Mesenchymal stem cell (in vitro differentiated cells and primary cell): Measurements from ENCODE around the gene CHCHD6.

ENCODE experiments used
- DNase-seq: peaks from one replicate; pipeline ENCODE4 v3.0.0-alpha.2; 2013
- H2AFZ ChIP-seq: one replicate; pipeline ENCODE4 v1.6.1; 2013; ENCODE audit warnings: low read depth, mild to moderate bottlenecking, control low read depth, inconsistent platforms, low read length, moderate library complexity
- H2AK5ac ChIP-seq: 2 replicates; pipeline ENCODE4 v1.6.1; 2013; ENCODE audit warnings: low read length, moderate library complexity, mild to moderate bottlenecking, inconsistent platforms; ENCODE audit not compliant: severe bottlenecking
- H2BK120ac ChIP-seq: one replicate; pipeline ENCODE4 v1.6.1; 2013; ENCODE audit warnings: low read depth, mild to moderate bottlenecking, inconsistent platforms, low read length, moderate library complexity
- H2BK12ac ChIP-seq, 2 experiments: one replicate each; pipeline ENCODE4 v1.6.1; 2013; ENCODE audit warnings: inconsistent platforms in 2 of 2, low read length in 2 of 2, mild to moderate bottlenecking in 2 of 2, moderate library complexity in 2 of 2, control low read depth in 1 of 2
- H2BK15ac ChIP-seq: one replicate; pipeline ENCODE4 v1.6.1; 2013; ENCODE audit warnings: mild to moderate bottlenecking, low read depth, inconsistent platforms; ENCODE audit not compliant: poor library complexity, severe bottlenecking
- H2BK5ac ChIP-seq: 2 replicates; pipeline ENCODE4 v1.6.1; 2013; ENCODE audit warnings: low read depth, mild to moderate bottlenecking, low read length, control low read depth, inconsistent platforms; ENCODE audit not compliant: poor library complexity, severe bottlenecking
- H3K14ac ChIP-seq, 2 experiments: one replicate each; pipeline ENCODE4 v1.6.1; 2013; ENCODE audit warnings: inconsistent platforms in 2 of 2, low read length in 2 of 2, control low read depth in 1 of 2, mild to moderate bottlenecking in 1 of 2, moderate library complexity in 1 of 2
- H3K18ac ChIP-seq, 2 experiments: one replicate each; pipeline ENCODE4 v1.6.1; 2013; ENCODE audit warnings: inconsistent platforms in 2 of 2, low read length in 2 of 2, control low read depth in 1 of 2, low read depth in 1 of 2, mild to moderate bottlenecking in 1 of 2
- H3K23ac ChIP-seq, 2 experiments: one replicate each; pipeline ENCODE4 v1.6.1; 2013; ENCODE audit warnings: inconsistent platforms in 2 of 2, low read length in 2 of 2, mild to moderate bottlenecking in 2 of 2, moderate library complexity in 2 of 2, control low read depth in 1 of 2
- H3K27ac ChIP-seq: 2 replicates; pipeline ENCODE4 v1.5.1; 2013; ENCODE audit warnings: mild to moderate bottlenecking, moderate library complexity, low read length, control low read depth, inconsistent platforms; ENCODE audit not compliant: poor library complexity, severe bottlenecking
- H3K27me3 ChIP-seq, 2 experiments: 2 replicates each; pipeline versions ENCODE4 v1.6.1 to v1.7.0; 2013; ENCODE audit warnings: low read length in 2 of 2, mild to moderate bottlenecking in 2 of 2, moderate library complexity in 2 of 2, control low read depth in 1 of 2, inconsistent platforms in 1 of 2; ENCODE audit not compliant: control insufficient read depth in 1 of 2, insufficient read depth in 1 of 2
- H3K36me3 ChIP-seq, 2 experiments: 2 replicates each; pipeline versions ENCODE4 v1.6.1 to v1.7.0; 2013; ENCODE audit warnings: low read length in 2 of 2, control low read depth in 1 of 2, inconsistent platforms in 1 of 2, low read depth in 1 of 2, mild to moderate bottlenecking in 1 of 2; ENCODE audit not compliant: insufficient read depth in 2 of 2, control insufficient read depth in 1 of 2
- H3K4ac ChIP-seq, 2 experiments: one replicate each; pipeline ENCODE4 v1.6.1; 2013; ENCODE audit warnings: inconsistent platforms in 2 of 2, low read length in 2 of 2, mild to moderate bottlenecking in 2 of 2, moderate library complexity in 2 of 2, control low read depth in 1 of 2, low read depth in 1 of 2
- H3K4me1 ChIP-seq: 2 replicates; pipeline ENCODE4 v1.6.1; 2013; ENCODE audit warnings: low read depth, low read length, control low read depth; ENCODE audit not compliant: control insufficient read depth, insufficient read depth
- H3K4me2 ChIP-seq: 2 replicates; pipeline ENCODE4 v1.6.1; 2013; ENCODE audit warnings: low read length, mild to moderate bottlenecking, inconsistent platforms; ENCODE audit not compliant: poor library complexity, severe bottlenecking
- H3K4me3 ChIP-seq, 2 experiments: 2 replicates each; pipeline versions ENCODE4 v1.5.1 to v1.7.0; 2013; ENCODE audit warnings: low read length in 2 of 2, mild to moderate bottlenecking in 2 of 2, control low read depth in 1 of 2, low read depth in 1 of 2; ENCODE audit not compliant: insufficient read depth in 1 of 2
- H3K79me1 ChIP-seq: replicated peaks from 2 replicates; pipeline ENCODE4 v1.6.1; 2013; ENCODE audit warnings: mild to moderate bottlenecking, control low read depth, low read length, inconsistent platforms; ENCODE audit not compliant: poor library complexity, severe bottlenecking
- H3K9ac ChIP-seq: 2 replicates; pipeline ENCODE4 v1.7.0; 2013; ENCODE audit warnings: mild to moderate bottlenecking, low read length, moderate library complexity
- H3K9me3 ChIP-seq: 2 replicates; pipeline ENCODE4 v1.7.0; 2013; ENCODE audit warnings: mild to moderate bottlenecking, low read length; ENCODE audit not compliant: control insufficient read depth
- H4K8ac ChIP-seq: one replicate; pipeline ENCODE4 v1.6.1; 2013; ENCODE audit warnings: inconsistent platforms, mild to moderate bottlenecking, low read length, moderate library complexity
- H4K91ac ChIP-seq: one replicate; pipeline ENCODE4 v1.6.1; 2013; ENCODE audit warnings: mild to moderate bottlenecking, low read length, inconsistent platforms
- WGBS: methylation state at CpG from one replicate; pipeline ENCODE4 v1.1.7; 2013; ENCODE audit warnings: mixed read lengths; 5-methylcytosine and 5-hydroxymethylcytosine counted together

The CHCHD6 gene

GRCh38 chr3:126932188-126932931 is 228.3 kb downstream of the CHCHD6 start:
- WGBS: 40% methylated on average over 13 of the region's 13 CpGs
- peak overlapping the region in 1 of 2 experiments; percentile 84 for H3K14ac ChIP-seq

DNA sequence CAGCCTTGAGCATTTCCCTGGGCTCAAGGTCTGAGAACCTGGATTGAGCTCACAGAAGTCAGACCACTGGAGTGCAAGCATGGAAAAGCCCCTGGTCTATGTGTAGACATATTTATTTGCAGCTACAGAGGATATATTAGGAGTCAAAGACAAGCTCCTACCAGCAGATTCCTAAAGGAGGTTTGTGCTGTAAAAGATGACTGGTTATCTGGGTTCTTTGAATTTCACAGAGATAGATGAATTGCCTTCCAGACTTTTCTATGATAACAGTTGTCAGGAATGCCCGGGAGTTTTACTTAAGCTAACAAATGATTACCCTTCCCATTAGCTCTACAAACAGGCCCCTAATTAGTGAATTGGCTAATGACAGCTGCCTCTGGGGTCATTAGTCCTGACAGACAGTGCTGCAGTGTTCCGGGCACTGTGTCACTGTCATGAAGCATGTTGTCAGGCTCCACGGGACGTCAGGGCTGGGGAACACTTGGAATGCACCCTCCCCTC is 230.0 kb downstream of the CHCHD6 start:
- no peak overlapping the region for H2BK5ac ChIP-seq
- no peak overlapping the region for H2BK15ac ChIP-seq
- H3K23ac ChIP-seq: no peak overlapping the region
- H3K4me3 ChIP-seq: no peak overlapping the region
- 4% methylated on average over 4 of the region's 4 CpGs for WGBS
- H3K4ac ChIP-seq: peak overlapping the region; percentile 59 to 71
- H3K4me1 ChIP-seq: peaks cover 24% of the 10 kb centered on the region
- H2BK120ac ChIP-seq: no peak overlapping the region
- H4K8ac ChIP-seq: no peak overlapping the region
- no peaks in the 10 kb centered on the region for H3K27me3 ChIP-seq
- H3K79me1 ChIP-seq: peaks cover 2% of the 10 kb centered on the region
- no peaks in the 10 kb centered on the region for H3K9me3 ChIP-seq
- H2AFZ ChIP-seq: no peak overlapping the region
- no peak overlapping the region for H2AK5ac ChIP-seq
- DNase-seq: peak; percentile 83
- H4K91ac ChIP-seq: no peak overlapping the region
- H3K27ac ChIP-seq: peak overlapping the region; percentile 62
- H3K14ac ChIP-seq: peak overlapping the region in 1 of 2 experiments; percentile 53
- H3K9ac ChIP-seq: no peak overlapping the region
- H2BK12ac ChIP-seq: peak overlapping the region in 1 of 2 experiments; percentile 87
- peaks cover 0 to 4% of the 10 kb centered on the region in 2 experiments for H3K36me3 ChIP-seq
- H3K18ac ChIP-seq: peak overlapping the region; percentile 61 to 88
- no peak overlapping the region for H3K4me2 ChIP-seq

More at GRCh38 chr3:126932188-126932931, 228.3 kb downstream of the CHCHD6 start:
- peak; percentile 89 for DNase-seq
- Histone ChIP-seq H2BK15ac (peak overlapping the region; percentile 78), H2BK5ac (no peak overlapping the region), H3K36me3 (peaks cover 0 to 4% of the 10 kb centered on the region in 2 experiments), H3K4me3 (no peak overlapping the region), H3K9ac (no peak overlapping the region), H3K4me2 (no peak overlapping the region), H2AK5ac (peak overlapping the region; percentile 21), H3K4ac (peak overlapping the region; percentile 88 to 99), H3K27me3 (no peaks in the 10 kb centered on the region), H2AFZ (no peak overlapping the region), H3K27ac (no peak overlapping the region), H3K4me1 (peaks cover 27% of the 10 kb centered on the region), H3K23ac (peak overlapping the region in 1 of 2 experiments; percentile 66), H4K8ac (peak overlapping the region; percentile 99), H3K18ac (peak overlapping the region; percentile 95 to 100), H4K91ac (peak overlapping the region; percentile 99), H3K9me3 (no peaks in the 10 kb centered on the region), H2BK120ac (peak overlapping the region; percentile 86), H2BK12ac (peak overlapping the region; percentile 78 to 96), H3K79me1 (peaks cover 6% of the 10 kb centered on the region)

- H3K27ac ChIP-seq: no peak overlapping the region
- H3K4me2 ChIP-seq: no peak overlapping the region
- H3K9ac ChIP-seq: no peak overlapping the region
- peaks cover 2% of the 10 kb centered on the region for H3K79me1 ChIP-seq
- H3K27me3 ChIP-seq: no peaks in the 10 kb centered on the region
- DNase-seq: no peak
- 97% methylated on average over 8 of the region's 8 CpGs for WGBS
- H3K23ac ChIP-seq: no peak overlapping the region
- no peak overlapping the region for H3K14ac ChIP-seq
- no peak overlapping the region for H2AFZ ChIP-seq
- no peak overlapping the region for H2BK5ac ChIP-seq
- no peaks in the 10 kb centered on the region for H3K9me3 ChIP-seq
- no peak overlapping the region for H2AK5ac ChIP-seq
- H3K36me3 ChIP-seq: peaks cover 0 to 4% of the 10 kb centered on the region in 2 experiments
- H4K91ac ChIP-seq: peak overlapping the region; percentile 36
- no peak overlapping the region for H3K4me3 ChIP-seq
- H3K4ac ChIP-seq: peak overlapping the region in 1 of 2 experiments; percentile 16
- no peak overlapping the region for H2BK15ac ChIP-seq
- H2BK12ac ChIP-seq: peak overlapping the region; percentile 41 to 84
- peak overlapping the region; percentile 1 for H2BK120ac ChIP-seq
- peak overlapping the region; percentile 2 to 17 for H3K18ac ChIP-seq
- peaks cover 22% of the 10 kb centered on the region for H3K4me1 ChIP-seq
- H4K8ac ChIP-seq: no peak overlapping the region
Observed at GRCh38 chr3:126934991-126935390, 231.0 kb downstream of the CHCHD6 start.

DNA sequence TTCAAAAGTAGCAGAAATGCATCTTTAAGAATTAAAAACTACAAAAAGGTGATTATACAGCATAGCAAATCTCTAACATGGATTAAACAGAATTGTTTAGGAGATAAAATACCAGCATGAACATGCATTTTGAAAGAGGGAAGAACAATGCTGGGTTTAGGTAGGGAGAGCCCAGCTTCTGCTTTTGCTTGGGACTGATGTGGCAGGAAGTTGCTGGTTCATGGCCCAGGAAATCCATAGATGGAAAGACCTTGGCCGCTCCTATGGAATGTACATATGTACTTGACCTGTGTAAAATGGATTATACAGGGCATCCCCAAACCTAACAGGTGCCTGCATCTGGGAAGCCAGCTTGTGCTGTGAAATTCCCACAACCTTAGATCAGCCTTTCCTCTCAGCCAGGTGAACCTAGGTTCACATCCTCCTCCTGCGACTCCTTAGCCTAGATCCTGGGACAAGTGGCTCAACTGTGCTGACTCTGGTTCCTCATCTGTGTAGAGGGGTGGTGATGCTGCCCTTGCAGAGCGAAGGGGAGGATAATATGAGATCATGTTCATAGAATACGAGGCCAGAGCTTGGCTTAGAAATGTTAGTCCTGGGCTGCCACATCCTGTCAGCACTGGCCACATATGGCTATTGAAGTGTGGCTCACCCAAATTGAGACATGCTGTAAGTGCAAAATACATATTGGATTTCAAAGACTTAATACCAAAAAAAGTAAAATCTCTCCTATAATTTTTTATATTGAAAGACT is 231.9 kb downstream of the CHCHD6 start:
- Histone ChIP-seq H2AK5ac (no peak overlapping the region), H2BK120ac (no peak overlapping the region), H2BK15ac (peak overlapping the region; percentile 26), H3K4me1 (peaks cover 21% of the 10 kb centered on the region), H3K23ac (no peak overlapping the region), H3K4me3 (no peak overlapping the region), H2BK12ac (peak overlapping the region; percentile 27 to 60), H3K9ac (no peak overlapping the region), H3K4ac (peak overlapping the region in 1 of 2 experiments; percentile 17), H3K36me3 (peaks cover 0 to 4% of the 10 kb centered on the region in 2 experiments), H3K18ac (peak overlapping the region in 1 of 2 experiments; percentile 37), H3K27ac (no peak overlapping the region), H2AFZ (no peak overlapping the region), H4K8ac (peak overlapping the region; percentile 35), H3K79me1 (peaks cover 2% of the 10 kb centered on the region), H3K4me2 (no peak overlapping the region), H2BK5ac (no peak overlapping the region), H3K27me3 (no peaks in the 10 kb centered on the region), H3K9me3 (no peaks in the 10 kb centered on the region), H4K91ac (peak overlapping the region; percentile 55), H3K14ac (peak overlapping the region in 1 of 2 experiments; percentile 19)
- 93% methylated on average over 3 of the region's 4 CpGs for WGBS
- no peak for DNase-seq
